ENCODE measurements around the gene TOR1AIP2.
"Not testable (repeated sequence)": the region's sequence is repeated elsewhere in the genome, so short reads cannot be mapped to it uniquely, and the experiment has no call there.

Gene TOR1AIP2

DNA sequence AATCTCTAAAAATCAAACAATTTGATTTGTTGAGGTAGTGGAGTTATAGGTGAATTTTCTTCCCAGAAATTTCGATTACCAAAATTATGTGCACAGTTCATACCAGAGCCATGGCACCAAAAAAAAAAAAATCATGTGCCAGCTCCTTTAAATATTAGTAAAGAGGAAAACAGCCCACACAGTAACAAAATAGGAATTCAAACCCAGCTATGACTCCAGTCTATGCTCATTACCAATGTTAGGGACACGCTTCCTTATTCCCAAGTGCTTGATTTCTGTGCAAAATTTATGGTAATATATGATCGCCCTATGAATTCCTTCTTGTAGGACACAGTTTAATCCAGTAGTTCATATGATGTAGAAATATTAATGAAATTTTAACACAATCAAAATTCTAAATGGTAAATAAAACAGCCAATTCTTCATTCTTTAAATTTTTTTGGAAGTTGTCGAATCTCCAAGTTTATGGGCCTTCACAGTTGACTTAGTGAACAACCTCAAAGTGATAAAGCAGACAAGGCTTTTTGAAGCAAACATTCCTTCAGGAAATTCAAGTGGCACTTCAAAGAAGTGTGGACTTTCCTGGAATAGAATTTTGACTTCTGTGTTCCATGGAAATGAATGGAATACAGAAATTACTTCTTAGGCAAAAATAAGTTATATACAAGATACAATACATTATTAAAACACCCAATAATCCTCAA is 1.9 kb downstream of the TOR1AIP2 start:
- no peak for DNase-seq (ENCODE audit: low read depth)

DNA sequence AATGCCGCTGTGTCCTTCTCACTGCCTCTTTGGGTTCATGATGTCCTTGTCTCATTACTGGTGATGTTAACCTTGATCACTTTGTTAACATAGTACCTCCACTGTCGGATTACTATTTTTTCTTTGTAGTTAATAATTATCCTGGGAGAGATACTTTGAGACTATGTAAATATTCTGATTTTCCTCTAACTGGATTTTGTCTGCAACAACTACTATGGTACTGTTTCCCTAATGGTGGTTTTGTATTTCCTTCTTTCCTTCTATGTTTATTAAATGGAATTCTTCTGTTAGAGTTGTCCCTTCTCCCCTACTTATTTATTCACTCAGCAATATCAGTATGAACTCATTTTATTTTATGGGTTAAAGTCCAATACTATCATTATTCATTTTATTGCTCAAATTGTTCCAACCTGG is 4.2 kb downstream of the TOR1AIP2 start:
- no peak for DNase-seq (ENCODE audit: low read depth)

DNA sequence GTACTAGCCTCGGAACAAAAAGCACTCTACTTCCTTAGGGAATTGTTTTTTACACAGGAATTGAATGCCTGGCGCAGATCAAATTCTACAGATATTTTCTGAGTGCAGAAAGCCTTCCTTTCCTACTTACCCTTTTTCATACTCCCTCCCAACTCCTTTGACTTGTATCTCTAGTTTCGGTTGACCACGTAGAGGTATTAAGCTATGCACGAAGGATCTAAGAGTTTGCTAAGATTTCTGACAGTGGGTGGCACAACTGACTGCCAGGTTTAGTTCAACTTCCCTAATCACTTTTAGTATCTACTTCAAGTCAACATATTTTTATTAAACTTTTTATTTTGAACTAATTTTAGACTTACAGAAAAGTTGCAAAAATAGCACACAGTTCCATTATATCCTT is 5.0 kb downstream of the TOR1AIP2 start:
- DNase-seq (ENCODE audit: low read depth): no peak

DNA sequence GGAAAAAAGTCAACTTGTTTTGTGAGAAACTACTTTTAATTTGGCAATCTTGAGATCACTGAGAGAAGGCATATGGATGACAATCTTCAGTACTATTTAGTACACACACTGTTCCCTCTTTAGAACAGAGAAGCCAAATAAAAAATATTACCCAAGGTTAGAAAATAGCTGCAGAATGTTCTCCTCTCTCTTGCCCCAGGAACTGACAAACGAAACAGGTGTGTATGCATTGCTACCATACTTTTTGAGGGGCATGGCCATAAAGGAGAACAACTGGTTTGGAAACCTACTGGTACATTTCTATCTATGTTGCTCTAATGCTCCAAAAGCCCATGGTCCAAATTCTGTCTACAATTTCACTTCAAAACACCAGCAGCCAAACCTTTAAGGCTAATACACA is 5.7 kb downstream of the TOR1AIP2 start:
- no peak for DNase-seq (ENCODE audit: low read depth)

DNA sequence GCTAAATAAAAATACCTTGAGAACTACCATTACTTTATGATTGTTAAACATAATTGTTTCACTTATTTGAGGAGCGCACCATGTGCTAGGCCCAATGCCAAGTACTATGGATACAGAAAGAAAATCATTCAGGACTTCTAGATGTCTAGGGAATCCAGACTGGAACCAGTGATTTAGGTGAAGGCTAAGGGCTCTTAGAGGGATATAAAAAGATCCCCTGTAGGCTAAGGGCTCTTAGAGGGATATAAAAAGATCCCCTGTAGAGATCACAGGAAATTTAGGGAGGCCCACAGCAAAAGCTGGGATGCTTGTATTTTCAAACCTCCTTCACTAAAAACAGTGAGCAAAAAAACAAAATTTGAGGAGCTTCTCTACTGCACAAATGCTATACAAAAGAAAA is 6.7 kb downstream of the TOR1AIP2 start:
- DNase-seq (ENCODE audit: low read depth): no peak

DNA sequence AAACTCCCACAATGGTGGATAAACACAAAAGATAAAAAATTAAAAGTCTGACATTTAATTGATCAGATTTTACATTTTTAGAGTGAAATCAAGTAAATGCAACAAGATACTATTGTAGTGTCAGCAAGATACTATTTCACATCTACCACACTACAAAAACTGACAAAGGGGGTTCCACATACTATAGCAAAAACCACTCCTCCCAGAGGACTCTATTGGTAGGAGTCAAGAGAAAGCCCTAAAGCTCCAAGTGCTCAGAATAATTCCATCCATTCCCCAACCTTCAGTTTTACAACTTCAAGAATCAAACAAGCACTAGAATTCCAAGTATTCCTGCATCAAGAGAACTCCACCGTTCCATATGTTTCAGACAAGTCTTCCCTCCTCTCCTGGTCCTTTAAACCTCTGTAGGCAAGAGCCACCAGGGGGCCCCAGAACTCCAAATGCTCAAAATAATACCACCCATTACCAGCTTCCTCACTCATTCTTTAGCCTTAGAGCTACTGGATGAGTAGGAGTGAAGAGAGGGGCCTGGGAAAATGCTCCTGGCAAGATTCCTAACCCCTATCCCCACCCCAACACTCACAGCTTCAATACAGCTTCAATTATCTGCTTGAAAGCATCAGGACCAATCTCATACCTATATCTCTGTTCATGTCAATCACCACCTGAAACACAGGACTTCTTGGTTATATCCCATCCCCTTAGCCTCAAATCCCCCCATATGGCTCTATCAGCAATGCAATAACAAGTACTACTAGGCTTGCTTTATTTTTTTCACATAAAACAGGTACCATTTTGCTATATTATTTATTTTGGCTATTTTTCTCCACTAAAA is 9.9 kb downstream of the TOR1AIP2 start:
- DNase-seq (ENCODE audit: low read depth): no peak

DNA sequence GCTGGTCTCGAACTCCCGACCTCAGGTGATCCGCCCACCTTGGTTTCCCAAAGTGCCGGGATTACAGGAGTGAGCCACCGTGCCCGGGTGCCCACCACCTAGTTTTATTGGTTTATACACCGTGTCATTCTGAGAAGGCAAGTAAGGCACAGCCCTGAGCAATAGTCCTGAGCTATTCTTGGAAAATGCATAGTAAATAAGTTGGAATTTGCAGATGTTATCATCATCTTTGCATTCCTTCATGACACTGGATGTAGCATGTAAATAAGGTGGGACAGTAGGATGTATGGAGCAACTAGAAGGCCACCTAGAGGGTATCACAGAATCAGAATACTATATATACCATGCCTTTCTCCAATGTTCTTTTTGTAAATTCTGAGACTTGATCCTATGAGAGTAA is 11.0 kb downstream of the TOR1AIP2 start:
- no peak for DNase-seq (ENCODE audit: low read depth)

DNA sequence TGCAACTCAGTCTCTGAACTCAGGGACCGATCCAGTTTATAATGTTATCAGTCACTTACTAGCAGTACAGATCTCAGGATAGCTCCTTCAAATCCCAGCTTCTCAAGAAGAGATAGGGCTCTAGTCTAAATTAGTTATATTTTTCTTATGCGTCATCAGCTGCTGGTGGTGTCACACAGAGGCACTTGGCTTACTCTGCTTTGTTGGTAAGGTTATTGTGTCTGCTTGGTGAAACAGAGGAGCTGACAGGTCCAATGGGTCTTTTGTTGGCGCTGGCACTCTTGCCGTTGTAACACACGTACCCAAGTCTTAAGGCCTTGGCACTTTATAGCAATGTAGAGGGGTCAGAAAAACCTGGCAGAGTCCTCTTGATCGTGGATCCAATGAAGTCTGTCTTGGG is 12.2 kb downstream of the TOR1AIP2 start:
- no peak for DNase-seq (ENCODE audit: low read depth)

GRCh38 chr1:179860652-179861051 is 17.0 kb downstream of the TOR1AIP2 start:
- no peak for DNase-seq (ENCODE audit: low read depth)

DNA sequence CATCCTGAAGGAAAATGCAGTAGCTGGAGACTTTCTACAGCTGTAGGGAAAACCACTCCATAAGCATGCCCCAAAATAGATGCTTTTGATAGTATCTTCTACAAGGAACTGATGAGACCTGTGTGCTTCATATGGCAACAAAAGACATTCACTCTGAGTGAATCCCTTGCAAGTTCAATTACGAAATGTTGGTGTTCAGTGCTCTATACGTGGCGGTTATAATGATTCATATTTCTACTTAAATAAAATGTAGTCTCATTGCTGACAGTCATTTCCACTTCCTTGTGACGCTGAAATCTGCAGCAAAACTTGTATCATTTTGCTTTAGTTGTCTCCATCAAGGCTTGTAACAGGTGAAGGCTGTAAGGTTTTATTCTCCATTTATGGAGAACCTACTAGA is 20.6 kb downstream of the TOR1AIP2 start:
- DNase-seq (ENCODE audit: low read depth): no peak

DNA sequence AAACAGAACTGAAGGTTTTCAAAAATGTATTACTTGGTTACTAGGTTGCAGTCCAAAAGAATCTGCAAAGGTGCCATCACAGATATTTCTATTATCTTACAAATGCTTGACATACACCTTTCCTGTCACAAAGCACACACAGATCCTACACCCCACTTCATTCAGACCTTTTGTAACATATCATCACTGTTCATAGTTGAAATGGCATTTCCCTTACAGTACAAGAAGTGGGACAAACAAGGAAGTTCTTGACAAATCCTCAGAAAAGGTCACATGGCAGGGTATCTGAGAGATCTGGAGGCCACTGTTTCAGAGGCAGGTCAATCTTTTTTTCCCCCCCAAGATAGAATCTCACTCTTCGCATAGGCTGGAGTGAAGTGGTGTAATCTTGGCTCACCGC is 21.3 kb downstream of the TOR1AIP2 start:
- DNase-seq (ENCODE audit: low read depth): no peak

DNA sequence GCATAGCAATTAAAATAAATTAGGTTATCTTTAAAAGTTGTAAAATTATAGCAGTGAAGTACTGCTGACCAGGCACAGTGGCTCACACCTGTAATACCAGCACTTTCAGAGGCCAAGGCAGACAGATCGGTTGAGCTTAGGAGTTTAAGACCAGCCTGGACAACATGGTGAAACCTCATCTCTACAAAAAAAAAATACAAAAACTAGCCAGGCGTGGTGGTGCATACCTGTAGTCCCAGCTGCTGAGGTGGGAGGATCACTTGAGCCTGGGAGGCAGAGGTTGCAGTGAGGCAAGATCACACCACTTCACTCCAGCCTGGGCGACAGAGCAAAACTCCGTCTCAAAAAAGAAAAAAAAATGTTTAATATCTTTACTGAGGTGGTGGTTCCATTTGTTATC is 21.8 kb downstream of the TOR1AIP2 start:
- not testable (repeated sequence) for DNase-seq (ENCODE audit: low read depth)

DNA sequence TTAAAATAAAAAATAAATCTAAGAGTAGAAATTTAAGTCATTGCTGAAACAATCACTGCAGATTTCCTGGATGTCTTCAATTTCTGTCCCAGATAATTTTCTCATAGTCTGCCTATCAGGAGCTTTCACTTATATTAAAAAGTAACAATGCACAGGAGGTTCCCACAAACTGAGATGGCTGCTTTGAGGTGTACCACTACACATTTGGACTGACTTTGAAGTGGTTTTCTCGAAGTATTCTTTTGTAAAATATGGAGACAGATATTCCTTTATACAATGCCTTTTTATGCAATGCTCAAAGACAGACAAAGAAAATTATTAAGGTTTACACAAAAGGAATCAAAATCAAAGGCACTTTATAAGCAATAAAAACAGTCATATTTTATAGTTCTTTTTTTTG is 24.5 kb downstream of the TOR1AIP2 start:
- DNase-seq (ENCODE audit: low read depth): no peak

GRCh38 chr1:179848233-179848632 is 29.4 kb downstream of the TOR1AIP2 start:
- no peak for DNase-seq (ENCODE audit: low read depth)

GRCh38 chr1:179840107-179840506 is 37.5 kb downstream of the TOR1AIP2 start:
- DNase-seq (ENCODE audit: low read depth): no peak

- DNase-seq (ENCODE audit: low read depth): not testable (repeated sequence)
Measured at GRCh38 chr1:179836686-179837445, 40.7 kb downstream of the TOR1AIP2 start.

- no peak for DNase-seq (ENCODE audit: low read depth)
Measured at GRCh38 chr1:179831852-179832699, 45.5 kb downstream of the TOR1AIP2 start.

- DNase-seq (ENCODE audit: low read depth): no peak
Measured at GRCh38 chr1:179831225-179831624, 46.4 kb downstream of the TOR1AIP2 start.

DNA sequence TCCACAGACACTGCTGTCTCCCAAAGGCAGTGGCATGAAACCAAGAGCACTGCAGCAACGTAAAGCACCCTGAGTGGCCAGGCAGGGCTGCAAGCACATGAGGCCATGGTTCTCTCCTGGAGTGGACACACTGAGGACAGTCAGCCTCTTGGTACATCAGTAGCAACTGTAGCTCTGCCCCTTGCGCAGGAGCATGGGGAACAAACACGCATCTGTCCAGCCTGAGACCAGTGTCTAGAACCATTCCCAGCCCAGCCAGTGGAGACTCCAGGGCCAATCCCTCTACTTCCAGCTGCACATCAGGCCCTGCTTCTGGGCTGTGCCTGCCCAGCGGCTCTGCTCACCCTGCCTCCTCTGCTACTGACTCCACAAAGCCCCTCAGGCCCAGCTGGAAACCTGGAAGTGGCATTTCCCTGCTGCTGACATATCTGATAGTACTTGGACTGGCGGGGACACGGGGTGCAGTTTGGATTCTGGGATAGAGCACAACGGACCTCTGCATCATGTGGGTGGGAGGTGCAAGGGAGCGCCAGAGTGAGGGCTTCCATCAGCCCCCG is 49.0 kb downstream of the TOR1AIP2 start:
- no peak for DNase-seq (ENCODE audit: low read depth)

- DNase-seq (ENCODE audit: low read depth): no peak
Measured at GRCh38 chr1:179826626-179827280, 50.9 kb downstream of the TOR1AIP2 start.
